Measurements from ENCODE around the gene ZNF345. TPM values are rescaled to one million over a fixed set of nuclear protein-coding genes. Genes with fewer than 3 reads are reported as not detected.

The ZNF345 gene
- total and polyA plus RNA-seq, 10 of the 15 experiments (the other 5 are each of a cell fraction or from before 2014, with no cell fraction given), result 1.3 to 3.0 (median 2.0) TPM

GRCh38 chr19:36837906-36838783 is 12.5 kb upstream of the ZNF345 start, which contains the start of gene ZNF790 (continued):
- TF ChIP-seq CBX5 (IDR thresholded peaks at IDR 0.05; ENCODE audit: low read depth) (no peak), MLLT1 (IDR thresholded peaks at IDR 0.05) (peak; percentile 72; the same call in 1 of the 2 replicates), PBX3 (IDR thresholded peaks at IDR 0.05; ENCODE audit: insufficient replicate concordance, low read depth, low read length) (peak; percentile 85), SMAD1 (IDR thresholded peaks at IDR 0.05; ENCODE audit: low read depth, partially characterized antibody) (no peak), RBBP5 (conservative IDR thresholded peaks at IDR 0.05) (0 out of 2 replicates have a peak, but pooled peaks have one; percentile 43), NRF1 (conservative IDR thresholded peaks at IDR 0.05; ENCODE audit: low read depth, low read length) (no peak), RB1 (IDR thresholded peaks at IDR 0.05; ENCODE audit: borderline replicate concordance) (no peak), JUNB (IDR thresholded peaks at IDR 0.05) (peak; percentile 53), CHD1 (IDR thresholded peaks at IDR 0.05; ENCODE audit: low read depth, low read length) (no peak), CUX1 (IDR thresholded peaks at IDR 0.05; ENCODE audit: insufficient replicate concordance, low read depth, low read length) (no peak), ATF3 (IDR thresholded peaks at IDR 0.05; ENCODE audit: borderline replicate concordance, extremely low read depth, low read depth, low read length) (no peak), TCF7 (IDR thresholded peaks at IDR 0.05; ENCODE audit: borderline replicate concordance) (peak; percentile 37; the same call in 1 of the 2 replicates), TAF1 (IDR thresholded peaks at IDR 0.05; ENCODE audit: borderline replicate concordance, low read depth, low read length) (no peak; the same call in 1 of the 2 replicates), SMAD5 (IDR thresholded peaks at IDR 0.05; ENCODE audit: low read depth) (no peak), RUNX3 (IDR thresholded peaks at IDR 0.05; ENCODE audit: low read length) (peak; percentile 51; the same call in 1 of the 2 replicates), PAX5 (IDR thresholded peaks at IDR 0.05; ENCODE audit: borderline replicate concordance, low read depth, low read length) (no peak), HDGF (IDR thresholded peaks at IDR 0.05) (peak; percentile 51; the same call in 1 of the 2 replicates), ZNF24 (IDR thresholded peaks at IDR 0.05) (no peak), POLR2A (IDR thresholded peaks at IDR 0.05; ENCODE audit: low read depth, low read length) (peak; percentile 82), SUZ12 (IDR thresholded peaks at IDR 0.05; ENCODE audit: unreplicated experiment) (no peak), PKNOX1 (IDR thresholded peaks at IDR 0.05) (peak; percentile 94), HDAC2 (IDR thresholded peaks at IDR 0.05) (no peak)
